Measurements from ENCODE around the gene BNIPL. TPM values are rescaled to one million over a fixed set of nuclear protein-coding genes. Genes with fewer than 3 reads are reported as not detected.

The BNIPL gene
- total RNA-seq, 2 donors from 2014 or later, result 0.22 to 0.24 TPM

GRCh38 chr1:150997126-150997872, 39.1 kb upstream of the BNIPL start:
- Histone ChIP-seq H3K27ac (no peak overlapping the region), H3K36me3 (peaks cover 56% of the 10 kb centered on the region), H3K9me3 (no peaks in the 10 kb centered on the region), H3K4me3 (no peak overlapping the region), H3K27me3 (no peaks in the 10 kb centered on the region), H3K4me1 (peaks cover 0 to 20% of the 10 kb centered on the region in 2 donors)
- TF ChIP-seq CTCF (IDR thresholded peaks at IDR 0.05), result no peak
- DNase-seq (ENCODE audit: low spot score), result no peak

DNA sequence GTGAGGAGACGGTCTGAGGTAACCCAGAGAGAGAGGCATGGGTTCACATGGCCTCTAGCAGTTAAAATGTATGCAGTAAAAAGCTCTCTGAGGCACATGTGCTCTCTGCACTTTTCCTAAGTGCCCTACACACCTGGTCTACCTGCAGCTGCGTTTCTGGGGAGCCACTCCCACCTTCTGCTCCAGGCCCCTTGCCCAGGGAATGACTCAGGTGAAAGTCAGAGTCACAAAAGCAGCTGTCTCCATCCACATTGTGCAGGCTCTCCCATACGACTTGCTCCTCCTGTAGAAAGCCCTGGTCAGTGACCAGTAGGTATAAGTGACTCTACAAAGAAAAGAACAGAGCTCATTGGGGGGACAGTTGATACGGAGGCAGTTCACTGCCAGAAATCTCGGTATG, 38.4 kb upstream of the BNIPL start:
- no peaks in the 10 kb centered on the region for H3K27me3 ChIP-seq
- peaks cover 62% of the 10 kb centered on the region for H3K36me3 ChIP-seq
- no peaks in the 10 kb centered on the region for H3K9me3 ChIP-seq
- H3K4me3 ChIP-seq, result no peak overlapping the region
- H3K27ac ChIP-seq, result no peak overlapping the region
- DNase-seq (ENCODE audit: low spot score), result no peak
- TF ChIP-seq CTCF (IDR thresholded peaks at IDR 0.05), result no peak
- peaks cover 0 to 26% of the 10 kb centered on the region in 2 donors for H3K4me1 ChIP-seq

DNA sequence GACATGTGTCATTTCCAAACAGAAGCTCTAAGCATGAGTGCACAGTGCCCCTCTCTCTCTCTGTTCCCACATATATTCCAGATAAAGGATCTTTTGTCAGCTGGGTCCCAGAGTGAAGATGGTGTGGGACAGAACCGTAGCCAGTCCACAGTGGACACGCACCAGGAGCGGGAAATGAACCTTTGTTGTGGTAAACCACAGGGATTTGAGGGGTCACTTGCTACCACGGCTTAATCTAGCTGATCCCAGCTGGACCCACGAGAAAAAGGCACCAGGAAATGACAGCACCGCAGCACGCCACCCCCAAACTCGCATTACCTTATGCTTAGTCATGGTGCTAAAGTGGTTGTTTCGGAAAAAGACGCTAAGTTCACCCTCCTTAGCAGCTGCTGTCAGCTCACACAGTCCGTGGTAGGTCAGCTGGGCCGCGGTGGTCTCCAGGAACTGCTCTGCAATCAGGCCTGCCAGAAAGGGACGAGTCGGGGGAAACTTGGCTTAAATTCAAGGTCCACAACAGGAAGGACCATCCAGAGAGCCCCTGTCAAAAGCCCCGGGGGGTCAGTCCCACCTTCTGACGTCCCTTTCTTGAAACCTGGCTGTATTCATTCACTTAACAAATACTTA, 37.2 kb upstream of the BNIPL start:
- DNase-seq (ENCODE audit: low spot score), result no peak
- Histone ChIP-seq H3K4me1 (peaks cover 0 to 38% of the 10 kb centered on the region in 2 donors), H3K27me3 (no peaks in the 10 kb centered on the region), H3K27ac (no peak overlapping the region), H3K36me3 (peaks cover 62% of the 10 kb centered on the region), H3K9me3 (no peaks in the 10 kb centered on the region), H3K4me3 (no peak overlapping the region)
- TF ChIP-seq CTCF (IDR thresholded peaks at IDR 0.05), result no peak

GRCh38 chr1:150999926-151000325, 36.5 kb upstream of the BNIPL start:
- peaks cover 0 to 45% of the 10 kb centered on the region in 2 donors for H3K4me1 ChIP-seq
- no peaks in the 10 kb centered on the region for H3K27me3 ChIP-seq
- H3K4me3 ChIP-seq, result no peak overlapping the region
- no peak for DNase-seq (ENCODE audit: low spot score)
- no peak for TF ChIP-seq CTCF (IDR thresholded peaks at IDR 0.05)
- H3K9me3 ChIP-seq, result no peaks in the 10 kb centered on the region
- H3K36me3 ChIP-seq, result peaks cover 62% of the 10 kb centered on the region
- H3K27ac ChIP-seq, result no peak overlapping the region

DNA sequence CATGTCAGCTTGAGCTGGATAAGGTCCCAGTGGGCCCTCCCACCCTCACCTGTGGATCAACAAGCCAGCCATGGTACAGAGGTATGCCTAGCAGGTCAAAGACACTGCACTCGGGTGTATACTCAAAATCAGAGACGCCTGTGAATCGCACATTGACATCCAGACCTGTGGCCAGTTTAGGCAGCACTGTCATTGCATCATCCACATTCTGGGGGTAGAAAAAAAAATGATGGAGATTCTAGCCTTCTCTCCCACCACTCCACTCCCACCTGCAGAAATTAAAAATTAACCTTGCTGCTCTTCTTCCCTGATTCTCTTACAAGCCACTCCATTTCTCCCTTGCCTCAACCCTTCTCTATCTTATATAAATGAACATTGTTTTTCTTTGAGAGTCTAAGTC, 36.0 kb upstream of the BNIPL start:
- no peak for TF ChIP-seq CTCF (IDR thresholded peaks at IDR 0.05)
- H3K27ac ChIP-seq, result no peak overlapping the region
- no peaks in the 10 kb centered on the region for H3K27me3 ChIP-seq
- peaks cover 0 to 45% of the 10 kb centered on the region in 2 donors for H3K4me1 ChIP-seq
- no peaks in the 10 kb centered on the region for H3K9me3 ChIP-seq
- peaks cover 62% of the 10 kb centered on the region for H3K36me3 ChIP-seq
- H3K4me3 ChIP-seq, result no peak overlapping the region
- DNase-seq (ENCODE audit: low spot score), result no peak

Data from right atrium auricular region (tissue), 2 donors.